Vagina (tissue), 2 donors: Measurements from ENCODE around the gene MTA1.

Source experiments
- CTCF ChIP-seq, 3 experiments: fragments of 450-650 bp in 2 of 3; fragments of 200-600 bp in 1 of 3; sonication (generic) in 1 of 3; IDR thresholded peaks; one replicate each; pipeline ENCODE4 v1.5.1; 2017 to 2019; ENCODE audit warnings: antibody characterized with exemption in 3 of 3, mild to moderate bottlenecking in 2 of 3, moderate library complexity in 2 of 3
- POLR2A ChIP-seq, 2 donors: fragments of 450-650 bp; IDR thresholded peaks; one replicate each; pipeline ENCODE4 v1.6.1; 2017; ENCODE audit warnings: antibody characterized with exemption in 2 of 2, mild to moderate bottlenecking in 2 of 2, moderate library complexity in 2 of 2
- POLR2AphosphoS5 ChIP-seq, 2 donors: sonication (generic); formaldehyde crosslinking; IDR thresholded peaks; one replicate each; pipeline ENCODE4 v1.9.0; 2017; ENCODE audit warnings: antibody characterized with exemption in 2 of 2, mild to moderate bottlenecking in 2 of 2, low read depth in 1 of 2; ENCODE audit not compliant: insufficient read depth in 1 of 2

- no peak for TF ChIP-seq CTCF (IDR thresholded peaks at IDR 0.05)
- TF ChIP-seq POLR2A (IDR thresholded peaks at IDR 0.05), result no peak
- TF ChIP-seq POLR2AphosphoS5 (IDR thresholded peaks at IDR 0.05; ENCODE audit: insufficient read depth in 1 of 2, low read depth in 1 of 2), result no peak
Measured at GRCh38 chr14:105387530-105387922, 32.1 kb upstream of the MTA1 start.
